SK-N-SH (cell line): ENCODE measurements around the gene SNX1. TPM values are rescaled to one million over a fixed set of nuclear protein-coding genes. Genes with fewer than 3 reads are reported as not detected.

Source experiments
- CTCF ChIA-PET: fragments of 300-600, 350-600 bp; formaldehyde crosslinking; extraction: SDS; loops from one replicate; lab custom pipeline; 2021; lab: Yijun Ruan, JAX
- POLR2A ChIA-PET: fragments of 350-600 bp; sonication (Branson Sonifier 250); formaldehyde crosslinking; extraction: SDS; loops from one replicate; lab custom pipeline; 2020; ENCODE audit warnings: antibody characterized with exemption, inconsistent platforms; lab: Yijun Ruan, JAX
- DNase-seq: peaks from one replicate; pipeline ENCODE4 v3.0.0; 2012
- H2AFZ ChIP-seq: fragments of 200-600 bp; sonication (generic); 2 replicates; pipeline ENCODE4 v1.8.1; 2016; ENCODE audit warnings: antibody characterized with exemption, mild to moderate bottlenecking, low read depth
- H3F3A ChIP-seq: fragments of 200-600 bp; sonication (generic); replicated peaks from 2 replicates; pipeline ENCODE3; 2016; ENCODE audit warnings: antibody characterized with exemption, mild to moderate bottlenecking; ENCODE audit not compliant: insufficient read depth
- H3K27ac ChIP-seq, 2 experiments: fragments of 200-500 bp in 1 of 2; fragments of 200-600 bp in 1 of 2; sonication (Bioruptor generic) in 1 of 2; sonication (generic), shearing (Covaris generic) in 1 of 2; 2 replicates each; pipeline versions ENCODE4 v1.5.1 to v1.6.1; 2014 to 2016; ENCODE audit warnings: low read depth in 2 of 2, inconsistent platforms in 1 of 2, low read length in 1 of 2, mild to moderate bottlenecking in 1 of 2, mixed read lengths in 1 of 2
- H3K27me3 ChIP-seq: fragments of 200-600 bp; sonication (generic), shearing (Covaris generic); 2 replicates; pipeline ENCODE4 v1.6.1; 2016; ENCODE audit warnings: mixed run types; ENCODE audit not compliant: insufficient read depth
- H3K36me3 ChIP-seq, 2 experiments: fragments of 200-500 bp in 1 of 2; fragments of 200-600 bp in 1 of 2; sonication (Bioruptor generic) in 1 of 2; sonication (generic) in 1 of 2; replicated peaks in 1 of 2; 2 replicates each; pipeline versions ENCODE3 to v1.5.1; 2014 to 2016; ENCODE audit warnings: low read length in 1 of 2, mild to moderate bottlenecking in 1 of 2; ENCODE audit not compliant: insufficient read depth in 2 of 2, control insufficient read depth in 1 of 2
- H3K4me1 ChIP-seq, 2 experiments: fragments of 200-500 bp in 1 of 2; fragments of 200-600 bp in 1 of 2; sonication (Bioruptor generic) in 1 of 2; sonication (generic), shearing (Covaris generic) in 1 of 2; 2 replicates each; pipeline versions ENCODE4 v1.5.1 to v1.6.1; 2014 to 2016; ENCODE audit warnings: low read depth in 1 of 2, low read length in 1 of 2, mixed run types in 1 of 2; ENCODE audit not compliant: insufficient read depth in 2 of 2, control insufficient read depth in 1 of 2
- H3K4me2 ChIP-seq: fragments of 200-600 bp; sonication (generic), shearing (Covaris generic); 2 replicates; pipeline ENCODE4 v1.6.1; 2017; ENCODE audit warnings: mixed run types
- H3K4me3 ChIP-seq, 2 experiments: fragments of 200-500 bp in 1 of 2; fragments of 200-600 bp in 1 of 2; sonication (Bioruptor generic) in 1 of 2; sonication (generic), shearing (Covaris generic) in 1 of 2; 2 replicates each; pipeline versions ENCODE4 v1.5.1 to v1.8.1; 2014 to 2016; ENCODE audit warnings: low read depth in 2 of 2, inconsistent platforms in 1 of 2, low read length in 1 of 2, mild to moderate bottlenecking in 1 of 2, mixed read lengths in 1 of 2, moderate library complexity in 1 of 2
- H3K79me2 ChIP-seq: fragments of 200-600 bp; sonication (generic); 2 replicates; pipeline ENCODE4 v1.8.1; 2017; ENCODE audit warnings: mild to moderate bottlenecking; ENCODE audit not compliant: insufficient read depth
- H3K9ac ChIP-seq: fragments of 200-600 bp; sonication (generic); 2 replicates; pipeline ENCODE4 v1.6.1; 2017; ENCODE audit warnings: mixed run types
- H3K9me2 ChIP-seq: fragments of 200-600 bp; sonication (generic); 2 replicates; pipeline ENCODE4 v1.6.1; 2017; ENCODE audit warnings: mixed run types
- H3K9me3 ChIP-seq: fragments of 200-600 bp; sonication (generic); 2 replicates; pipeline ENCODE4 v1.6.1; 2017; ENCODE audit warnings: mixed run types, mild to moderate bottlenecking, moderate library complexity
- H4K20me1 ChIP-seq: fragments of 200-600 bp; sonication (generic); 2 replicates; pipeline ENCODE4 v1.6.1; 2017; ENCODE audit warnings: mild to moderate bottlenecking, mixed run types; ENCODE audit not compliant: insufficient read depth
- CHD2 ChIP-seq: fragments of 150-350 bp; IDR thresholded peaks from 2 replicates; pipeline ENCODE4 v1.6.1; 2018; ENCODE audit warnings: low read length; ENCODE audit not compliant: partially characterized antibody
- ELF1 ChIP-seq: IDR thresholded peaks from 2 replicates; pipeline ENCODE4 v1.4.0; 2012
- EP300 ChIP-seq, 2 experiments: IDR thresholded peaks; 2 replicates each; pipeline versions ENCODE4 v1.4.0 to v1.6.1; 2012; ENCODE audit warnings: borderline replicate concordance in 1 of 2, low read depth in 1 of 2, low read length in 1 of 2
- GABPA ChIP-seq: IDR thresholded peaks from 2 replicates; pipeline ENCODE4 v1.4.0; 2012; ENCODE audit warnings: low read depth, mild to moderate bottlenecking
- MXI1 ChIP-seq: IDR thresholded peaks from 2 replicates; pipeline ENCODE4 v1.6.1; 2012; ENCODE audit warnings: mild to moderate bottlenecking, low read depth, low read length, improper control_type of control experiment
- NFIC ChIP-seq: IDR thresholded peaks from 2 replicates; pipeline ENCODE4 v1.4.0; 2012; ENCODE audit warnings: borderline replicate concordance
- RXRA ChIP-seq: IDR thresholded peaks from 2 replicates; pipeline ENCODE4 v1.4.0; 2012; ENCODE audit warnings: low read depth, mild to moderate bottlenecking, borderline replicate concordance
- SIN3A ChIP-seq: IDR thresholded peaks from 2 replicates; pipeline ENCODE4 v1.6.1; 2012; ENCODE audit warnings: low read depth, mild to moderate bottlenecking, low read length, moderate library complexity, borderline replicate concordance
- SMC3 ChIP-seq: IDR thresholded peaks from 2 replicates; pipeline ENCODE4 v1.6.1; 2012; ENCODE audit warnings: low read depth, low read length, improper control_type of control experiment
- TAF1 ChIP-seq: IDR thresholded peaks from 2 replicates; pipeline ENCODE4 v1.6.1; 2012; ENCODE audit warnings: low read depth, mild to moderate bottlenecking, low read length, moderate library complexity, borderline replicate concordance
- TCF12 ChIP-seq: IDR thresholded peaks from 2 replicates; pipeline ENCODE4 v1.4.0; 2012
- YY1 ChIP-seq: IDR thresholded peaks from 2 replicates; pipeline ENCODE4 v1.4.0; 2012; ENCODE audit warnings: low read depth, mild to moderate bottlenecking
- WGBS: methylation state at CpG from one replicate; pipeline ENCODE4 v1.1.6; 2017; ENCODE audit warnings: low lambda C conversion rate; 5-methylcytosine and 5-hydroxymethylcytosine counted together
- polyA plus RNA-seq, 3 experiments: library from polyadenylated mRNA; depleted of rRNA; stranded (reverse); fragments of >200 nt; gene quantifications; 2 replicates each; pipeline ENCODE4 v1.2.3, GENCODE V29; 2012
- TF ChIP-seq, protein P1 (sequence below): fragments of 150-350 bp; IDR thresholded peaks from 2 replicates; pipeline ENCODE4 v1.6.1; 2017; ENCODE audit warnings: antibody characterized with exemption, low read length, low read depth, borderline replicate concordance

SNX1 gene
- polyA plus RNA-seq, 1 of the 3 experiments (the other 2 are of a cell fraction), result 80.7 TPM

- ChIA-PET CTCF (interaction anchor here (0.6 kb wide), 1 partner anchor 843 kb away, joined by 3 read pairs; no protein-coding TSS in a partner anchor), POLR2A (no interaction called here)
- Histone ChIP-seq H3K36me3 (peaks cover 15 to 68% of the 10 kb centered on the region in 2 experiments), H2AFZ (no peak overlapping the region), H3K4me1 (peaks cover 0 to 4% of the 10 kb centered on the region in 2 experiments; a peak in 1 of 4 replicates)
- DNase-seq, result no peak
- TF ChIP-seq SMC3 (no peak), ELF1 (no peak), EP300 (IDR thresholded peaks at IDR 0.05; ENCODE audit: borderline replicate concordance in 1 of 2, low read depth in 1 of 2, low read length in 1 of 2) (no peak), GABPA (no peak)
- TF ChIP-seq, all 33 proteins: peak for 0
- Histone ChIP-seq H3K4me3 (no peak overlapping the region), H3K27ac (no peak overlapping the region), H3F3A (no peaks in the 10 kb centered on the region), H4K20me1 (no peaks in the 10 kb centered on the region), H3K4me2 (no peak overlapping the region), H3K9me2 (no peaks in the 10 kb centered on the region), H3K27me3 (no peaks in the 10 kb centered on the region), H3K79me2 (no peaks in the 10 kb centered on the region), H3K9ac (no peak overlapping the region), H3K9me3 (no peaks in the 10 kb centered on the region)
- 94% methylated on average over 3 of the region's 4 CpGs for WGBS
Measured at GRCh38 chr15:64138331-64138941, 42.7 kb downstream of the SNX1 start.

DNA sequence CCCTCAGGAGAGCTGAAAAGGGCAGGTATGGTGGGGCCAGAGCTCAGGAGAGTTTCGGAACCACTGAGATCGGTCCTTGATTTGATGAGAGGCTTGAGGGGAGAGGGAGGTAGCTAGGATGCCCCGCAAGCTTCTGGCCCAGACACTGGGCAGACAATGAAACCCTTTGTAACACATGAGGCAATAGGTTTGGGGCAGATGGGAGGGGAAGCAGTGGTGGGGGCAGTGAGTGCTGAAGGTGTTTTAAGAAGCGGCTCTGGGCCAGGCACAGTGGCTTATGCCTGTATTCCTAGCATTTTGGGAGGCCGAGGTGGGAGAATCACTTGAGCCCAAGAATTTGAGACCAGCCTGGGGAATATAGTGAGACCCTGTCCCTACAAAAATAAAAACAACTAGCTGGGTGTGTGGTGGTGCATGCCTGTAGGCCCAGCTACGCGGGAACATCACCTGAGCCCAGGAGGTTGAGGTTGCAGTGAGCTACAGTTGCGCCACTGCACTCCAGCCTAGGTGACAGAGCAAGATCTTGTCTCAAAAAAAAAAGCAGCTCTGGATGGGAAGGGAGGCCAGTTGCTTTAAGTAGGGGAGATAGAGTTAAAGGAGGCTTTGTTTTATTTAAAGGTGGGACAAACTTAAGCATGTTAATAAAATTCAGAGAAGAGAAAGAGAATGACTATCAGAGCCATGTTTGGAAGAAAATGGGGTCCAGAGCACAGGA, 46.2 kb downstream of the SNX1 start:
- no peaks in the 10 kb centered on the region for H4K20me1 ChIP-seq
- H3F3A ChIP-seq, result peaks cover 7% of the 10 kb centered on the region
- H3K4me3 ChIP-seq, result no peak overlapping the region
- H3K4me2 ChIP-seq, result no peak overlapping the region
- no peak for TF ChIP-seq YY1
- TF ChIP-seq TCF12, result no peak
- no peak for TF ChIP-seq GABPA
- TF ChIP-seq, protein P1, sequence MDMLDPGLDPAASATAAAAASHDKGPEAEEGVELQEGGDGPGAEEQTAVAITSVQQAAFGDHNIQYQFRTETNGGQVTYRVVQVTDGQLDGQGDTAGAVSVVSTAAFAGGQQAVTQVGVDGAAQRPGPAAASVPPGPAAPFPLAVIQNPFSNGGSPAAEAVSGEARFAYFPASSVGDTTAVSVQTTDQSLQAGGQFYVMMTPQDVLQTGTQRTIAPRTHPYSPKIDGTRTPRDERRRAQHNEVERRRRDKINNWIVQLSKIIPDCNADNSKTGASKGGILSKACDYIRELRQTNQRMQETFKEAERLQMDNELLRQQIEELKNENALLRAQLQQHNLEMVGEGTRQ, result no peak
- TF ChIP-seq SMC3, result no peak
- TF ChIP-seq SIN3A, result no peak
- no peak for TF ChIP-seq EP300 (IDR thresholded peaks at IDR 0.05; ENCODE audit: borderline replicate concordance in 1 of 2, low read depth in 1 of 2, low read length in 1 of 2)
- TF ChIP-seq TAF1, result no peak
- no peak for TF ChIP-seq CHD2
- no peak for TF ChIP-seq ELF1
- TF ChIP-seq NFIC, result no peak
- no peak for TF ChIP-seq MXI1
- no peak for TF ChIP-seq RXRA
- peaks cover 0 to 23% of the 10 kb centered on the region in 2 experiments; a peak in 2 of 4 replicates for H3K4me1 ChIP-seq
- H3K27ac ChIP-seq, result no peak overlapping the region
- H3K9me3 ChIP-seq, result no peaks in the 10 kb centered on the region
- no peak for DNase-seq
- H3K9ac ChIP-seq, result no peak overlapping the region
- no peaks in the 10 kb centered on the region for H3K79me2 ChIP-seq
- no peaks in the 10 kb centered on the region for H3K9me2 ChIP-seq
- no peak overlapping the region for H2AFZ ChIP-seq
- WGBS, result 97% methylated on average over 8 of the region's 8 CpGs
- POLR2A ChIA-PET, result no interaction called here
- CTCF ChIA-PET, result interaction anchor here (0.7 to 1.3 kb wide), 2 partner anchors 12 to 20 kb away, joined by 3 to 4 read pairs; no protein-coding TSS in a partner anchor
- no peaks in the 10 kb centered on the region for H3K27me3 ChIP-seq
- peaks cover 15 to 56% of the 10 kb centered on the region in 2 experiments for H3K36me3 ChIP-seq
